DOHH2 (cell line): ENCODE measurements around the gene CCDC69.

Experiments used
- H3F3A ChIP-seq: fragments of 200-600 bp; sonication (generic), shearing (Covaris generic); 2 replicates; pipeline ENCODE4 v1.6.0; 2016; ENCODE audit warnings: antibody characterized with exemption, mild to moderate bottlenecking; ENCODE audit not compliant: control insufficient read depth, insufficient read depth
- H3K27ac ChIP-seq: fragments of 200-600 bp; sonication (generic); 2 replicates; pipeline ENCODE4 v1.5.1; 2014; ENCODE audit warnings: low read depth, mild to moderate bottlenecking, low read length, moderate library complexity
- H3K27me3 ChIP-seq: fragments of 200-600 bp; sonication (generic); 2 replicates; pipeline ENCODE4 v1.6.1; 2014; ENCODE audit warnings: mild to moderate bottlenecking, low read length, mixed read lengths; ENCODE audit not compliant: control insufficient read depth
- H3K36me3 ChIP-seq: fragments of 200-600 bp; sonication (generic); 2 replicates; pipeline ENCODE4 v1.6.1; 2014; ENCODE audit warnings: mild to moderate bottlenecking, low read length, moderate library complexity, mixed read lengths; ENCODE audit not compliant: control insufficient read depth
- H3K4me1 ChIP-seq: fragments of 200-600 bp; sonication (generic); 2 replicates; pipeline ENCODE4 v1.6.1; 2014; ENCODE audit warnings: mild to moderate bottlenecking, low read length, mixed read lengths; ENCODE audit not compliant: control insufficient read depth
- H3K4me2 ChIP-seq: fragments of 200-600 bp; sonication (generic); 2 replicates; pipeline ENCODE4 v1.6.0; 2014; ENCODE audit warnings: mild to moderate bottlenecking, low read length, moderate library complexity
- H3K4me3 ChIP-seq: fragments of 200-600 bp; sonication (generic); 2 replicates; pipeline ENCODE4 v1.5.1; 2014; ENCODE audit warnings: mild to moderate bottlenecking, low read length, mixed read lengths
- H3K79me2 ChIP-seq: fragments of 200-600 bp; sonication (generic); 2 replicates; pipeline ENCODE4 v1.6.1; 2014; ENCODE audit warnings: mild to moderate bottlenecking, low read length, mixed read lengths; ENCODE audit not compliant: control insufficient read depth
- H3K9me2 ChIP-seq: fragments of 200-600 bp; sonication (generic); replicated peaks from 2 replicates; pipeline ENCODE4 v1.6.1; 2014; ENCODE audit warnings: mild to moderate bottlenecking, low read length, mixed read lengths; ENCODE audit not compliant: control insufficient read depth
- H3K9me3 ChIP-seq: fragments of 200-600 bp; sonication (generic); 2 replicates; pipeline ENCODE4 v1.6.1; 2014; ENCODE audit warnings: antibody characterized with exemption, low read length, mixed read lengths; ENCODE audit not compliant: control insufficient read depth, insufficient read depth
- H4K20me1 ChIP-seq: fragments of 200-600 bp; sonication (generic); 2 replicates; pipeline ENCODE4 v1.6.0; 2014; ENCODE audit warnings: low read depth, mild to moderate bottlenecking, antibody characterized with exemption, low read length, moderate library complexity; ENCODE audit not compliant: control insufficient read depth, insufficient read depth
- EZH2phosphoT487 ChIP-seq: fragments of 200-600 bp; sonication (generic); IDR thresholded peaks from 2 replicates; pipeline ENCODE4 v1.6.1; 2017; ENCODE audit warnings: borderline replicate concordance, mild to moderate bottlenecking, antibody characterized with exemption, low read length, moderate library complexity, mixed read lengths
- TF ChIP-seq, protein P1 (sequence below): fragments of 200-600 bp; sonication (generic); IDR thresholded peaks from one replicate; pipeline ENCODE4 v1.5.1; 2014; ENCODE audit warnings: antibody characterized with exemption, mild to moderate bottlenecking, low read depth, low read length; ENCODE audit not compliant: poor library complexity, severe bottlenecking

Gene CCDC69

DNA sequence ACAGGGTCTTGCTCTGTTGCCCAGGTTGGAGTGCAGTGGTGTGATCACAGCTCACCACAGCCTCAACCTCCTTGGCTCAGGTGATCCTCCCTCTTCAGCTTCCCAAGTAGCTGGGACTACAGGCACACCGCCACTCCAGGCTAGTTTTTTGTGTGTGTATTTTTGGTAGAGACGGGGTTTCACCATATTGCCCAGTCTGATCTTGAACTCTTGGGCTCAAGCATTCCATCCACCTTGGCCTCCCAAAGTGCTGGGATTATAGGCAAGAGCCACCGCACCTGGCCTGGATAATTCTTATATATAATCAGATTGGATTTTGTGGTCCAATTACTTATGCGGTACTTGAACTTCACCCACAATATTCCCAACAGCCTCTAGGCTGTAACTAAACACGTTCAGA lies 19.8 kb downstream of the CCDC69 start:
- H3K4me3 ChIP-seq, result no peak overlapping the region
- peaks cover 41% of the 10 kb centered on the region for H3K36me3 ChIP-seq
- H3F3A ChIP-seq, result 0 out of 2 replicates have a peak, but pooled peaks cover 3% of the 10 kb centered on the region
- H4K20me1 ChIP-seq, result no peaks in the 10 kb centered on the region
- H3K27ac ChIP-seq, result no peak overlapping the region
- no peak overlapping the region for H3K4me2 ChIP-seq
- no peaks in the 10 kb centered on the region for H3K27me3 ChIP-seq
- TF ChIP-seq, protein P1, sequence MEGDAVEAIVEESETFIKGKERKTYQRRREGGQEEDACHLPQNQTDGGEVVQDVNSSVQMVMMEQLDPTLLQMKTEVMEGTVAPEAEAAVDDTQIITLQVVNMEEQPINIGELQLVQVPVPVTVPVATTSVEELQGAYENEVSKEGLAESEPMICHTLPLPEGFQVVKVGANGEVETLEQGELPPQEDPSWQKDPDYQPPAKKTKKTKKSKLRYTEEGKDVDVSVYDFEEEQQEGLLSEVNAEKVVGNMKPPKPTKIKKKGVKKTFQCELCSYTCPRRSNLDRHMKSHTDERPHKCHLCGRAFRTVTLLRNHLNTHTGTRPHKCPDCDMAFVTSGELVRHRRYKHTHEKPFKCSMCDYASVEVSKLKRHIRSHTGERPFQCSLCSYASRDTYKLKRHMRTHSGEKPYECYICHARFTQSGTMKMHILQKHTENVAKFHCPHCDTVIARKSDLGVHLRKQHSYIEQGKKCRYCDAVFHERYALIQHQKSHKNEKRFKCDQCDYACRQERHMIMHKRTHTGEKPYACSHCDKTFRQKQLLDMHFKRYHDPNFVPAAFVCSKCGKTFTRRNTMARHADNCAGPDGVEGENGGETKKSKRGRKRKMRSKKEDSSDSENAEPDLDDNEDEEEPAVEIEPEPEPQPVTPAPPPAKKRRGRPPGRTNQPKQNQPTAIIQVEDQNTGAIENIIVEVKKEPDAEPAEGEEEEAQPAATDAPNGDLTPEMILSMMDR, result no peak
- no peak for TF ChIP-seq EZH2phosphoT487
- H3K9me3 ChIP-seq, result no peaks in the 10 kb centered on the region
- H3K4me1 ChIP-seq, result peaks cover 49% of the 10 kb centered on the region
- H3K79me2 ChIP-seq, result peaks cover 15% of the 10 kb centered on the region
- no peaks in the 10 kb centered on the region for H3K9me2 ChIP-seq

DNA sequence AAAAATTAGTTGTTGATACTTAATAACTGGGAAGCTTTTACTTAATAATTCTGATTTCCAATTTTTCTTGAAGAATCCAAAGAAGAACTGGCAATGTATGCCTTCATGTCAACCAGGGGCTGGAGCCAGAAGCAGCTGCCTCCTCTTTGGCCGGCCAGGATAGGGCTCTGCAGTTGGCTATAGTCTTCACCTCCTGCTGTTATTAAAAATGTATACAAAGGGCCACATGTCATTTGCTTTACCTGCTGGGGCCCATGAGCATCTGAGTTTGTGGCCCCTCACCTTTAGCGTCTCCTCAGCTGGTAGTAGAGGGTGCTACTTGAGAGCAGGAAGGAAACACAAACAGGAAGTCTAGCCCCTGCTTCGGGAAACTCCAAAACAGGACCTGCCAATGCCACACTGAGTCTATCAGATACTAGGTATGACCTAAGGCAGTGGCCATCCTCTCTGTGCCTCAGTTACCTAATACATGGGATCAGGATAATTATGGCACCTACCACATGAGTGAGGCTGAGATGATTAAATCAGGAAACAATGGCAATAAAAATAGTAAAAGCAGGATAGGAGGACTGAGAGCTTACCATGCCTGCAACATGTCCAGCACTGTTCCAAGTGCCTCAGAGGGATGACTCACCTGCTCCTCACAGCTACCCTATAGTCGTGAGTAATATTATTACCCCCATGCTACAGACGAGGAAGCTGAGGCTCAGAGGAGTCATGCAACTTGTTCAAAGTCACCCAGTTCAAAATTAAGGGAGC lies 21.3 kb downstream of the CCDC69 start:
- H3K27ac ChIP-seq, result peak overlapping the region; percentile 29
- peaks cover 39% of the 10 kb centered on the region for H3K4me1 ChIP-seq
- TF ChIP-seq, protein P1, result no peak
- no peak for TF ChIP-seq EZH2phosphoT487
- H3F3A ChIP-seq, result peaks cover 8% of the 10 kb centered on the region
- no peaks in the 10 kb centered on the region for H3K9me3 ChIP-seq
- H3K79me2 ChIP-seq, result peaks cover under 1% of the 10 kb centered on the region
- H4K20me1 ChIP-seq, result no peaks in the 10 kb centered on the region
- peak overlapping the region; percentile 55 for H3K4me2 ChIP-seq
- no peaks in the 10 kb centered on the region for H3K27me3 ChIP-seq
- peak overlapping the region; percentile 42 for H3K4me3 ChIP-seq
- H3K9me2 ChIP-seq, result no peaks in the 10 kb centered on the region
- H3K36me3 ChIP-seq, result peaks cover 51% of the 10 kb centered on the region

DNA sequence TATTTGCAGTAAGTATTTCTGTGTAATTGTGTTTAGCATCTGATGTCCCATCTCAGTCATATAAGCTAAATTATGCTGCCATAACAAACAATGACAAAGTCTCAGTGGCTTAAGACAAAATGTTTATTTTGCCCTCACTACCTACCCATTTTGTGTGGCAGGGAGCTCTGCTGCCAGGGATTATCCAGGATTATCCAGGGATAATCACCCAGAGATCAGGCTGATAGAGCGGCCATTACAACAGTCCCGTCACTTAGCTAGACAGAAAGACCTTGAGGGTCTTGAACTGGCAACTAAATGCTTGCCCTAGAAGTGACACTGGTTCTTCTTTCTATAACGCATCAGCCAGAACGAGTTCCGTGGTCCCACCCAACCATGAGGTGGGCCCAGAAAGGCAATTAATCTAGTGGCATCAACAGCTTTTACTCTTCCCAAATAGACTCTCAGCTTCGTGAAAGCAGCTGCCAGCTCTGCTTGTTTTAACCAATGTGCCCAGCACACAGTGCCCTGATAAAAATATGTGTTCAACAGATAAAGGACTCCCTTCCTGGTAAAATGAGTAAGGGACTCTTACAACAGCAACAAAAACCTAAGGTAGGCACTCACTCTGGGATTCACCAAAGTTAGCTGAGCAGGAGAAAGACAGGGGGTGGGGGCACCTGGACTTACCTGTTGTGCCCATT lies 22.8 kb downstream of the CCDC69 start:
- Histone ChIP-seq H3K36me3 (peaks cover 66% of the 10 kb centered on the region), H3K9me3 (no peaks in the 10 kb centered on the region), H3K27me3 (no peaks in the 10 kb centered on the region), H3F3A (peaks cover 10% of the 10 kb centered on the region), H3K4me1 (peaks cover 47% of the 10 kb centered on the region), H3K9me2 (no peaks in the 10 kb centered on the region), H4K20me1 (no peaks in the 10 kb centered on the region), H3K79me2 (no peaks in the 10 kb centered on the region), H3K4me2 (no peak overlapping the region), H3K27ac (no peak overlapping the region), H3K4me3 (no peak overlapping the region)
- no peak for TF ChIP-seq EZH2phosphoT487
- TF ChIP-seq, protein P1, result no peak
